HFF-Myc (cell line): ENCODE data around the gene MCTP1.

Experiments used
- DNase-seq: peaks from one replicate; pipeline ENCODE4 v3.0.0-alpha.2; 2011; ENCODE audit warnings: low read depth; ENCODE audit errors: extremely low read depth
- H3K4me3 ChIP-seq: replicated peaks from 2 replicates; pipeline ENCODE4 v1.5.1; 2011; ENCODE audit warnings: low read depth, mild to moderate bottlenecking, control low read depth, low read length
- CTCF ChIP-seq: IDR thresholded peaks from 2 replicates; pipeline ENCODE4 v1.5.1; 2012; ENCODE audit warnings: mild to moderate bottlenecking, low read depth, low read length, control low read depth; ENCODE audit errors: missing control alignments

MCTP1 gene

GRCh38 chr5:95059636-95060035 lies 225.3 kb downstream of the MCTP1 start:
- no peak for DNase-seq
- no peak overlapping the region for H3K4me3 ChIP-seq
- TF ChIP-seq CTCF, result no peak

DNA sequence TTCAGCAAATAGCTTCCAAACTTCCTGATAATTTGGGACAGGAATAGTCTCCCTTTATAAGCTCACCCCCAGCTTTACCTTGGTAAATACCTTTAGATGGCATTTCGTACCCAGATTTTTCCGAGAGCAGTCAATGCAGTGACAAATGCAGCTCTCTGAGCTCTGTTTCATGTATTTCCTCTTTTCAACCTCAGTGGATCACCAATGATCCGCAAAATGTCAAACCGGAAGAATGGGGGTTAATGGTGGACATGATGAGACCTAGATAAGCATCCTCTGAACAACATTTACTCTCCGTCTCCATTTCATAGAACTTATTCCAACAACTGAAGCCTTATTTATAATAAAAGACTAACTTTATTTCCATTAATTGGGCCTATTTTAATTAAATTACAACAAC lies 227.3 kb downstream of the MCTP1 start:
- H3K4me3 ChIP-seq, result no peak overlapping the region
- TF ChIP-seq CTCF, result no peak
- DNase-seq, result no peak

DNA sequence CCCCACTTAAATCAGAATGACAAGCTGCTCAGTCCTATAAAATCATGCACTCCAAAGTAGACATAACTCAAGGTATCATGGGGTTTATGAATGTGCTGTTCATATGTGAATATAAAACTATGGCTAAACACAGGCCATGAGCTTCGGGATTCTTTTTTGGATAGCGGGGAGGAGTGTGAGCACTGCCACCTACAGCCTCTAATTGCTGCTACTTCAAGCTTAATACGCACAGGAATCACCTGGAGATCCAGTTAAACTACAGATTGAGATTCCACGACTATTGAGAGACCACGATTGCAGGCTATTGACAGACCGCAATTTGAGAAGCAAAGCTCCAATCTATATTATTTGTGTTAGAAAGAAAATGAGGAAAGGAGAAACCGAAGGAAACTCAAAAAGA lies 231.6 kb downstream of the MCTP1 start:
- TF ChIP-seq CTCF, result no peak
- H3K4me3 ChIP-seq, result no peak overlapping the region
- no peak for DNase-seq

- no peak overlapping the region for H3K4me3 ChIP-seq
- TF ChIP-seq CTCF, result no peak
- no peak for DNase-seq
These were observed 234.2 kb downstream of the MCTP1 start for GRCh38 chr5:95050708-95051107.

- TF ChIP-seq CTCF, result no peak
- H3K4me3 ChIP-seq, result no peak overlapping the region
- no peak for DNase-seq
These were observed 236.3 kb downstream of the MCTP1 start for GRCh38 chr5:95048628-95049027.

GRCh38 chr5:95045181-95045965 lies 239.5 kb downstream of the MCTP1 start:
- H3K4me3 ChIP-seq, result no peak overlapping the region
- TF ChIP-seq CTCF, result no peak
- DNase-seq, result no peak

GRCh38 chr5:95044096-95044495 lies 240.8 kb downstream of the MCTP1 start:
- TF ChIP-seq CTCF, result no peak
- no peak overlapping the region for H3K4me3 ChIP-seq
- no peak for DNase-seq
